COR-L47 (cell line): ENCODE data around the gene FUT2.

ENCODE experiments used
- DNase-seq: peaks from one replicate; lab custom pipeline; 2025; lab: John Stamatoyannopoulos, UW

Gene FUT2

GRCh38 chr19:48751845-48752495, 56.2 kb downstream of the FUT2 start:
- no peak for DNase-seq

GRCh38 chr19:48752496-48753365, 57.0 kb downstream of the FUT2 start, which contains the start of gene FUT1:
Gene FUT1 (minus strand): TSS chr19:48752641. CDS start chr19:48751281, 1,360 bp downstream.
- DNase-seq: peak; percentile 95

GRCh38 chr19:48755084-48755641, 59.4 kb downstream of the FUT2 start, which contains the start of gene FGF21:
Gene FGF21 (plus strand): TSS chr19:48755524. CDS start chr19:48756237, 713 bp downstream.
- no peak for DNase-seq
